Medulla oblongata (tissue), 1 donor: ENCODE data around the gene YWHAE.
"Not testable (repeated sequence)": the region's sequence is repeated elsewhere in the genome, so short reads cannot be mapped to it uniquely, and the experiment has no call there.

Experiments
- DNase-seq: peaks from one replicate; pipeline ENCODE4 v3.0.0-alpha.2; 2015; ENCODE audit errors: extremely low spot score

Gene YWHAE

DNA sequence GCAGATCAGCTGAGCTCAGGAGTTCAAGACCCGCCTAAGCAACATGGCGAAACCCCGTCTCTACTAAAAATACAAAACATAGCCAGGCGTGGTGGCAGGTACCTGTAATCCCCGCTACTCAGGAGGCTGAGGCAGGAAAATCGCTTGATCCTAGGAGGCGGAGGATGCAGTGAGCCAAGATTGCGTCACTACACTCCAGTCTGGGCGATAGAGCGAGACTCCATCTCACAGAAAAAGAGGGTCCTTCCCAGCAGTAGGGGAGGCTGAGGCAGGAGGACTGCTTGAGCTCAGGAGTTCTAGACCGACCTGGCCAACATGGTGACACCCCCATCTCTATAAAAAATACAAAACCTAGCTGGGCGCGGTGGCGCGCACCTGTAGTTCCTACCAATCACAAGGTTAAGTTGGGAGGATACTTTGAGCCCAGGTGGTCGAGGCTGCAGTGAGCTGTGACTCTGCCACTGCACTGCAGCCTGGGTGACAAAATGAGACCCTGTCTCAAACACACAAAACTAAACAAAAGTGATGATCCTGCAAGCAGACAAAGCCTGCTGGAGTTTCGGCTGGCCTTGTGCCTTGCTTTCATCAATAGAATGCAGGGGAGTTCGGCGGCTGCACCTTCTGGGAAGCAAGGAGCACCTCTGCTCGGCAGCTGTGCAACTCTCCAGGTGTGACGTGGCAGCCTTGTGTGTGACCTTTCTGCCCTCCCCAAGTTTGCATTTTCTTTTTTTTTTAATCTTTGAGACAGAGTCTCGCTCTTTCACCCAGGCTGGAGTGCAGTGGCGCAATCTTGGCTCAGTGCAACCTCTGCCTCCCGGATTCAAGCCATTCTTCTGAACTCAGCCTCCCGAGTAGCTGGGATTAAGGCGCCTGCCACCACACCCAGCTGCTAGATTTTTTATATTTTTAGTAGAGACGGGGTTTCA is 12.4 kb upstream of the YWHAE start:
- no peak for DNase-seq

DNA sequence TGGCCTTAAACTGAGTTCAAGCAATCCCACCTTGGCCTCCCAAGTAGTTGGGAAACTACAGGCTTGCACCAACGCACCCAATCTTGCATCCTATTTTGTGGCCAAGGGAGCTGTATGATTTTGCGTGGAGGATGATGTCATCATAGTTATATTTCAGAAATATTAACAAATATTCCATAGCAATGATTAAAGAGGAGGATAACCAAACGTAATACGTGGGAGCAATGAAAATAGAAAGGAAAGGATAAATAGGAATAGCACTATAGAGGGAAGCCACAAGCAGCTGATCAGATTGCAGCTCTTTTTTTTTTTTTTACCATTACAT is 2.2 kb upstream of the YWHAE start:
- no peak for DNase-seq

GRCh38 chr17:1398931-1399678 is 917 bp downstream of the YWHAE start:
- DNase-seq = peak; percentile 47

DNA sequence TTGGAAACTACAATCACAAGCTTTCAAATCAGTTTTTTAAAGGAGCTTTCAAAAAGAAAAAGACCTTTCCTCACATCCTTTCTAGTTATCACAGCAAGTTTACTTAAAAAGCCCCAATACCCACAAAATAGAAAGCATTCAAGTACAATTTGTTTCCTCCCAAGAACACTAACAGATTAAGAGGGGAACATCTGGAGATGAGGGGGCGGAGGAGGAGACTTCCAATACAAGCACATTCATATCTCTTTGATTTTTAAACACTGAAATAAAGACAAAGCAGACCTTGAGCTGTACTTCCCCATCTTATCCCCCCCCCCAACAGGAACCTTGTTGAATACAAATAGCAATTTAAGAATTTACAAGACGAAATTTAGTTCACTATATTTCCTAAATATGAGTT is 2.0 kb downstream of the YWHAE start:
- no peak for DNase-seq

- DNase-seq = not testable (repeated sequence)
Measured at GRCh38 chr17:1395876-1396665, 4.0 kb downstream of the YWHAE start.

DNA sequence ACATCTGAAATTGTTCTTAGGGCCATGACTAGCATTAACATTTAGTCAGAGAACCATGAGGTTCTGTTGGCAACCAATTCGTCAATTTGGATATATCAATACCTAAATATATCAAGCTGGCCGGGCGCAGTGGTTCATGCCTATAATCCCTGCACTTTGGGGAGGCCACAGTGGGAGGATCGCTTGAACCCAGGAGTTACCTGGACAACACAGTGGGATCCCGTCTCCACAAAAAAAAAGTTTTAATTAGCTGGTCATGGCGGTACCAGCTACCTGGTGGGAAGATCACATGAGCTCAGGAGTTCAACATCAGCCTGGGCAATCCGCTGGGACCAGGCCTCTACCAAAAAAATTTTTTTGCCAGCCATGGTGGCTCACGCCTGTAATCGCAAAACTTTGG is 8.4 kb downstream of the YWHAE start:
- DNase-seq = no peak

DNA sequence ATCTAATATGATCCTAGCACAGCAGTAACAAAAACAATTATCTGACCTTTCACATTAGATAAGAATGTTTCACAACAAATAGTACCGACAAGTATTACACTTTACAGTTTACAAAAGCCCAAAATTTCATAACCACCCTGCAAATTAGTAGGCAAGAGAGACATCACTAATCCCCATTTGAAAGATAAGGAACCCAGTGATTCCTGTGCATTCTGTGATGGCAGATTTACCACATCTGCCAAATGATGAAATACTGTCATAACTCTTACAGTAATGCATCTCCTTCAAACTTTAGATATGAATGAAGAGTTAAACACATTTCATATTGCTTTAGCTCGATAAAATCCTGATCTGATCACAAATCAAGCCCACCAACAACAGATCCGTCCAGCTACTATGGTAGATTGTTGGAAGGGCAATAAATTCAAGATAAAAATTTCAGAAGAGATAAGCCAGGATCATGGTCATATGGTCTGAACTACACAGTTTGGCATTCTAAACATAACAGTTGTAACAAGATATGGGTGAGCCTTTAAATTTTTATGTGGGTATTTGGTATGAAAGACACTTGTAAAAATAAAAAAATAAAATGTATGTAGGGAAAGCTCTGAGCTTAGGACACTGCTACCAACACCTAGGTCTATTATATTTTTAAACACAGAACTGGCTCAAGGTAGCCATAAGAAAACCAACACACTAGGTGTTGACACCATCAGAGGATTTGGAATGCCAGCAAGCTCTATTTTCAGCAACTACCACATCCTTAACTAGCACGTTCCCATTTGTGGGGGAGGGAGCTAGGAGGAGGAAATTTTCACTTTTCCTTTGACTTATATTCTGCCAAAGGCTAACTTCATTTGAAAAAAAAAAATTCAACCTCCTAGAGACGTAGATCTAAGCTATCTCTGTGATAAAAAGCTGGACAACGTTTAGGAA is 9.3 kb downstream of the YWHAE start:
- DNase-seq = no peak

DNA sequence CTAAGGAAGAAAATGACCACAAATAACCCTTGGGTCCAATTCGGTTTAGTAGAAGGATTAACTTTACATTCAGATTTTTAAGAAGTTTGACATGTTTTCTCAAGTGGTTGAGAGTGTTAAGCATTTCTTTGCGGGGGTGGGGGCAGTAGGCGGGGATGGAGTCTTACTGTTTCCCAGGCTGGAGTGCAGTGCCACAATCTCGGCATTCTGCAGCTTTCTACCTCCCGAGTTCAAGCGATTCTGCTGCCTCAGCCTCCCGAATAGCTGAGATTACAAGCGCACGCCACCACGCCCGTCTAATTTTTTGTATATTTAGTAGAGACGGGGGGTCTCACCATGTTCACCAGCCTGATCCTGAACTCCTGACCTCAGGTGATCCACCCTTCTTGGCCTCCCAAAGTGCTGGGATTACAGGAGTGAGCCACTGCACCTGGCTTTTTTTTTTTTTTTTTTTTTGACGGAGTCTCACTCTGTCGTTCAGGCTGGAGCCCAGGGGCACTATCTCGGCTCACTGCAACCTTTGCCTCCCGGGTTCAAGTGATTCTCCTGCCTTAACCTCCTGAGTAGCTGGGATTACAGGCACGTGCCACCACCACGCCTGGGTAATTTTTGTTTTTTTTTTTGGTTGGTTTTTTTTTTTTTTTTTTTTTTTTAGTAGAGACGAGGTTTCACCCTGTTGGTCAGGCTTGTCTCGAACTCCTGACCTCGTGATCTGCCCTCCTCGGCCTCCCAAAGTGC is 12.4 kb downstream of the YWHAE start:
- not testable (repeated sequence) for DNase-seq

DNA sequence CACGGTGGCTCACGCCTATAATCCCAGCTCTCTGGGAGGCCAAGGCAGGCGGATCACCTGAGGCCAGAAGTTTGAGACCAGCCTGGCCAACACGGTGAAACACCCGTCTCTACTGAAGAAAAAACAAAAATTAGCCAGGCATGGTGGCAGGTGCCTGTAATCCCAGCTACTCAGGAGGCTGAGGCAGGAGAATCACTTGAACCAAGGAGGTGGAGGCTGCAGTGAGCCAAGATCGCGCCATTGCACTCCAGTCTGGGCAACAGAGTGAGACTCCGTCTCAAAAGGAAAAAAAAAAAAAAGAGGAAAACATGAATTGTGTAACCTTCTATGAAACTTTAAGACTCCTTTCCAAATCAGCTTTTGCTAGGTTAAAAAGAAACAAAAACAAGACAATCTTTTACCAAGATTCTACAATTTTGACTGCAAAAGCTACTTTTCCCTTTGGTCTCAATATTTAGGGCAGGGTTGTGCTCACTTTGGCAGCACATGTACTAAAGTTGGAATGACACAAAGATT is 13.3 kb downstream of the YWHAE start:
- DNase-seq = not testable (repeated sequence)

GRCh38 chr17:1386265-1386664 is 13.8 kb downstream of the YWHAE start:
- DNase-seq = no peak

GRCh38 chr17:1385861-1386260 is 14.2 kb downstream of the YWHAE start:
- DNase-seq = no peak

GRCh38 chr17:1384905-1385435 is 15.1 kb downstream of the YWHAE start:
- no peak for DNase-seq

DNA sequence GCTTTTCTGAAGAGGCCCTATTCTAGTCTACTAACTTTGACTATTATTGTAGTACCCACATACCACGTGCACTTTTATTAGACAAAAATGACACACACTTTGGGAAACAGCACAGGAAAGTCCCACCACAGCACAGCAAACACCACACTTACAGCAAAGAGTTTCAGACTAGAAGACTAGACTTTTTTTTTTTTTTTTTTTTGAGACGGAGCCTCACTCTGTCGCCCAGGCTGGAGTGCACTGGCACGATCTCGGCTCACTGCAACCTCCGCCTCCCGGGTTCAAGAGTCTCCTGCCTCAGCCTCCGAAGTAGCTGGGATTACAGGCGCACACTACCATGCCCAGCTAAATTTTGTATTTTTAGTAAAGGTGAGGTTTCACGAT is 20.1 kb downstream of the YWHAE start:
- DNase-seq = no peak

DNA sequence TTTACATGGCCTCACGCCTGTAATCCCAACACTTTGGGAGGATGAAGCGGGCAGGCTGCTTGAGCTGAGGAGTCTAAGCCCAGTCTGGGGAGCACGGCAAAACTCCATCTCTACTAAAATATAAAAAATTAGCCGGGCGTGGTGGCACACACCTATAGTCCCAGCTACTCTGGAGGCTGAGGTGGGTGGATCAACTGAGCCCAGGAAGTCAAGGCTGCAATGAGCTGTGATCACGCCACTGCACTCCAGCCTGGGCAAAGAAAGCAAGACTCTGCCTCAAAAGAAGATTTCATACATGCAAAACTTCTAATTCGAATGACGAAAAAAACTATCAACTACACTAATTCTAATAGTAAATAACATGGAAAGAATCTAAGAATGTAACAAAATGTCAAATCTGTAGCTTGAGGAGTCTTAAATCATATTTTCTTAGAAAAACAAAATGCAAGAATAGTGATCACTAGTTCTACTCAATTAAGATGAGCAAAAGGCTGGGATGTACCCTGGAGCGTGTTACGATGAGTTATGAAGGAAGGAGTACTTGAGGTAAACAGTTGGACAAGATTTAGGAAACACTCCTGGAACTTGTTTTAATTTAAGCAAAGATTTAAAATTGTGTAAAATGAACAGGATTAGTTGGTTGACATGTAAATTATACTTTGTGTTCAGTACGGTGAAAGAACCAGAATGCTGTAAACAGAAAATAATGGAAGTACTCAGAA is 20.7 kb downstream of the YWHAE start:
- DNase-seq = no peak

DNA sequence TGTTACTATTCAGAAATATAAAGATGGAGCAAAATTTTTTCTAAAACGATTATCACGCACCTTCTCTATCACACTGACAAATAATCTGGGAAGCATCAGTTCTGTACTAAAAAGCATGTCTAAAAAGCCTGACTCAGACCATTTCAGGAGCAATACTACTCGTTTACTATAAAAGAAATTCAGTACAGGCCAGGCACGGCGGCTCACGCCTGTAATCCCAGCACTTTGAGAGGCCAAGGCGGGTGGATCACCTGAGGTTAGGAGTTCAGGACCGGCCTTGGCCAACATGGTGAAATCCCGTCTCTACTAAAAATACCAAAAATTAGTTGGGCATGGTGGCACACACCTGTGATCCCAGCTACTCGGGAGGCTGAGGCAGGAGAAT is 21.6 kb downstream of the YWHAE start:
- DNase-seq = not testable (repeated sequence)

DNA sequence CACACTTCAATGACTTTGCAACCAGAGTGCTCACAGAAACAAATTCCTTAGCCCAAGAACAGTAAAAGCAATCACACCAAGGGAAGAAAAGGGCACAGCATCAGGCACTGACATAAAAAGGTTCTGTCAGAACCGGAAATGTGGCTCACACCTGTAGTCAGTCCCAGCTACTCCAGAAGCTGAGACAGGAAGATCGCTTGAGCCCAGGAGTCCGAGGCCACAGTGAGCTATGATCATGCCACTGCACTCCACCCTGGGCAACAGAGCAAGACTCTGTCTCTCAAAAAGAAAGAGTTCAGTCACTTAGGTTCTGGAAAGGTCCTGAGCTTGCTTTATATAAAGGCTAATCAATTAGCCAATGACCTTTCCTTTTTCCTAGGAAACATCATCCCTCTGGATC is 22.7 kb downstream of the YWHAE start:
- DNase-seq = no peak

- no peak for DNase-seq
Measured at GRCh38 chr17:1376061-1376460, 24.0 kb downstream of the YWHAE start.

DNA sequence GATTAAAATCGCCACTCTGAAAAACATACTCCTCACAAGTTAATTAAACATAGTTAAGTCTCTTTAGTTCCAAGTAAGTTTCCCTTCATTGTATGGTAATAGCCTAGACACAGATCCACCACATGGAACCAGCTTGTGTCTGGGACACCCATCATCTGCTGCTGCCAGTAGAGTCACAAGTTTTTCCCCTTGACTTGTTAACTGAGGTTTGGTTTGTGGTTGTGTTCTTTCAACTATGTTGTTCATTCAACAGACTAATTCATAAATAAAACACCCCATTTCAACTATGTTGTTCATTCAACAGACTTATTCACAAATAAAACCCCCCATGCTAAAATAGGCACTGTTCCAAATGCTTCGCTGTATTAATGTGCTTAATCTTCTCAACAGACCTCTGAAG is 24.4 kb downstream of the YWHAE start:
- DNase-seq = peak; percentile 39

DNA sequence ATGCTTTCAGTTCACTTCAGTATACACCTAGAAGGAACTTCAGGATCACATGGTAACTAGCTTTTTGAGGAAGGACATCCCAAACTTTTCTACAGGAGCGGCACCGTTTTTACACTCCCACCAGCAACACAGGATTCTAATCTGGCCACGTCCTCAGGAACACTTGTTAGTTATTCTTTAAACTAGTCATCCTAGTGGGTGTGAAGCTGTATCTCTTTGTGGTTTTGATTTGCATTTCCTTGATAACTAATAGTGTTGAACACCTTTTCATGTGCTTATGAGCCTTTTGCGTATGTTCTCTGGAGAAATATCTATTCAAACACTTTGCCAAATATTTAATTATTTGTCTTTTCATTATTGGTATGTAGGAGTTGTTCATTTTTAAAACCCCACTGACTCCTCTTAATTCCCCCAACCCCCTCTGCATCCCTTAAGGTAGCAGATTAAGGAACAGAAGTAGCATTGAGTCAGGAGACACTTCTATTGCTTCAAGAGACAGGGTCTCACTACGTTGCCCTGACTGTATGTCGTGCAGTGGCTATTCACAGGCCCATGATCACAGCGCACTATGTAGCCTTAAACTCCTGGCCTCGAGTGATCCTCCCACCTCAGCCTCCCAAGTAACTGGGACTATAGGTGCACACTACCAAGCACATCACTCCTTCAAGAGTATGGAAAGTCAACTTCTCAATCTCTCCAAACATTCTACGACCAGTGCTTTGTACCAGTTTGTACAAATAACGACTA is 25.4 kb downstream of the YWHAE start:
- DNase-seq = no peak
